Lung microvascular endothelial cell (primary cell): ENCODE measurements around the gene CCR9. TPM values are rescaled to one million over a fixed set of nuclear protein-coding genes. Genes with fewer than 3 reads are reported as not detected.

ENCODE experiments used
- DNase-seq, 2 donors: peaks; one replicate each; pipeline versions ENCODE4 v3.0.0 to v3.0.0-alpha.2; 2010; ENCODE audit warnings: low read depth in 2 of 2
- total RNA-seq: library from RNA; depleted of rRNA; stranded (reverse); fragments of >200 nt; gene quantifications from 2 replicates; pipeline ENCODE4 v1.2.1, GENCODE V29; 2014

The CCR9 gene
- total RNA-seq, 1 donor from 2014 or later: not detected

- DNase-seq: no peak
Measured at GRCh38 chr3:45952456-45952855, 66.1 kb downstream of the CCR9 start.

Other genes with a start within 250 kb of the CCR9 start
- 18.1 and 35.7 TPM in 2 replicates for gene SACM1L, start 197.1 kb upstream of the CCR9 start, total RNA-seq
- not detected in 2 replicates for gene SLC6A20, start 90.0 kb upstream of the CCR9 start, total RNA-seq
- 5.7 and 5.8 TPM in 2 replicates for gene LZTFL1, start 44.4 kb upstream of the CCR9 start, total RNA-seq
- gene CXCR6, start 56.9 kb downstream of the CCR9 start, total RNA-seq: not detected in 2 replicates
- 9.6 and 11.5 TPM in 2 replicates for gene FYCO1, start 109.3 kb downstream of the CCR9 start, total RNA-seq
- not detected in 2 replicates for gene XCR1, start 140.9 kb downstream of the CCR9 start, total RNA-seq